NCI-H146 (cell line): ENCODE data around the gene TCN2.
A peak's percentile ranks its signal among the peaks of the same experiment; 100 is the strongest.
"Not testable (repeated sequence)": the region's sequence is repeated elsewhere in the genome, so short reads cannot be mapped to it uniquely, and the experiment has no call there.

Source experiments
- DNase-seq: peaks from one replicate; lab custom pipeline; 2025; lab: John Stamatoyannopoulos, UW

Gene TCN2

DNA sequence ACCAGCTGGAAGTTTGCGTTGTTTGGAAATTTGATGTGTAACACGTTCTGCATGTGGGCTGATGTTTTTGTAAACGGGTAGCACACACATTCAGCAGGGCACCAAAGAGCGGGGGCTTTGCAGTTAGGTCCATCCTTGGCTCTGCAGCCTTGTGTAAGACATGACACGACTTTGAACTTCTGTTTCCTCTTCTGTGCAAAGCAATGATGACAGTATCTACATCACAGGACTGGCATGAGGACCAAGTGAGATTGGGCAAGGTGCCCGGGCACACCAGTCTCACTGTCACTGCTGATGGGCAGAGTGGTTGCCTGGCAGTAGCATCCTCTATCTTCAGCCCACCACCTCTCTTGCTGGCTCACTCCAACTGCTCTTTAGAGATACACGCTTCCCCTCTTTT, 3.3 kb downstream of the TCN2 start:
- DNase-seq, result no peak

DNA sequence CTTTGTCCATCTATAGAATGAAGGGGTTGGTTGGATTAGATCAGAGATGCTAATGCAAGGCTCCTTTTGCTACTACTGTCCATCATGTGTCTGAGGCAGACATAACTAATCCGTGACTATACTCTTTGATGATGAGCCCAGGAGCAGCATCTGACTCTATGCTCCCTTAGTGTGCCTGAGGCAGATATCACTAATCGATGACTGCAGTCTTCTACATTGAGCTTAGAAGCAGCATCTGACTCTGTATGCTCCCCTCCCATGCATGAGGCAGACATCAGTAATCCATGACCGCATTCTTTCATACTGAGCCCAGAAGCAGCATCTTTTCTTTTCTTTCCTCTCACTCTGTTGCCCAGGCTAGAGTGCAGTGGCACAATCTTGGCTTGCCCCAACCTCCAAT, 4.2 kb downstream of the TCN2 start:
- no peak for DNase-seq

DNA sequence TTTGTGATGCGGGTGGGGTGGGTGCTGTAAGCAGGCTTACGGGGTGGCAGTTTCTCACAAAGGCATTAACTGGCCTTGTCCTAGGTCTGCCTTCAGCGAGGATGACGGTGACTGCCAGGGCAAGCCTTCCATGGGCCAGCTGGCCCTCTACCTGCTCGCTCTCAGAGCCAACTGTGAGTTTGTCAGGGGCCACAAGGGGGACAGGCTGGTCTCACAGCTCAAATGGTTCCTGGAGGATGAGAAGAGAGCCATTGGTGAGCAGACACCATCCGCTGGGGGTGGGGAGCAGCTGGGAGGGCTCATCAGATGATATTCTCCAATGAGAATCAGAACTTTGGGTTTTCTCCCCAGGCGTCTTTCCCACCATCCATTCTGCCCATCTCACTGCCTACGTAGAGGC, 5.8 kb downstream of the TCN2 start:
- DNase-seq, result no peak

DNA sequence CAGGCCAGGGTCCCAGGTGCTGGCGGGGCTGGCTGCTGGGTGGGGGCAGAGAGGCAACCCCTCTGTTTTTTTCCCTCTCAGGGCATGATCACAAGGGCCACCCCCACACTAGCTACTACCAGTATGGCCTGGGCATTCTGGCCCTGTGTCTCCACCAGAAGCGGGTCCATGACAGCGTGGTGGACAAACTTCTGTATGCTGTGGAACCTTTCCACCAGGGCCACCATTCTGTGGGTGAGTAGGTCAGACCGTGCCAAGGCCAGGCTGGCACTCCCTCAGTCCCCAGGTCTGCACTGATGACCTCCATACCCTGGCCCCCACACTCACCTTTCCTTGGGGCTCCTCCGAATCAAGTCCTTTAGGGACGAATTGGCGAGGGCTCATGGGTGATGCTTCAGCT, 7.3 kb downstream of the TCN2 start:
- no peak for DNase-seq

DNA sequence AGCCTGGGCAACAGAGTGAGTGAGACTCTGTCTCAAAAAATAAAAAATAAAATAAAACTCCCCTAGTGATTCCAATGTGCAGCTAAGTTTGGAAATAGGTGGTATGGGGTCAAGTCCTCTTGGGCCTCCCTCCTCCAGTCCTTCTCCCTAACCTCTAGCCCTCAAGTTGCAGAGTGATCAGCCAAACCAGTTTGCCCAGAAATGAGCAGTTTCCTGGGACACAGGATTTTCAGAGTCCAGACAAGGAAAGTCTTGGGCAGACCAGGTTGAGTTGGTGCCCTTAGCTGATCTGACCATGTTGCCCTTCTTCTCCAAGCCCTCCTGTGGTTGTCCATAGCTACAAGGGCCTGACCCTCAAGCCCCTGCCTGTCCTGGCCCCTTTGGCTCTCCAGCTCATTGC, 7.9 kb downstream of the TCN2 start:
- DNase-seq, result no peak

DNA sequence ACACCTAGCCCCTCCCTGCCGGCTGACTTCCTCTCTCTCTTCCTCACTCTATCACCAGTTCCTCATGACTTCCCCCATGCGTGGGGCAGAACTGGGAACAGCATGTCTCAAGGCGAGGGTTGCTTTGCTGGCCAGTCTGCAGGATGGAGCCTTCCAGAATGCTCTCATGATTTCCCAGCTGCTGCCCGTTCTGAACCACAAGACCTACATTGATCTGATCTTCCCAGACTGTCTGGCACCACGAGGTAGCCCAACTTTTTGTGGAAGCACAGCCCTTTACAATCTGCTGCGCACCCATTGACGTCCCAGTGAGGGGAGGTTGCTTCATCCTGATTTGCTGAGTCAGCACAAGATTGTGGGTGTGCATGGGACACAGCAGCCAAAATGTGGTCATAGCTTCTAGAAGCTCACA, 8.6 kb downstream of the TCN2 start:
- DNase-seq, result no peak

DNA sequence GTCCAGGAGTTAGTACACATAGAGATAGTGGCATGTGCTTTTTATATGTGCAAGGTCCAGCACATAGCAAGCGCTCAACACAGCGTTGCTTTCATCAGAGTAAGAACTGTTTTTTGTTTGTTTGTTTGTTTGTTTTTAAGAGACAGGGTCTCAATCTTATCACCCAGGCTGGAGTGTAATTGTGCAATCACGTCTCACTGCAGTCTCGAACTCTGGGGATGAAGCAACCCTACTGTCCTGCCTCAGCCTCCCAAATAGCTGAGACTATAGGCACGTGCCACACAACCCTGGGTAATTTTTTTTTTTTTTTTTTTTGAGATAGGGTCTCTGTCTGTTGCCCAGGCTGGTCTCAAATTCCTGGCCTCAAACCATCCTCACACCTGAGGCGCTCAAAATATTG, 10.8 kb downstream of the TCN2 start:
- no peak for DNase-seq

DNA sequence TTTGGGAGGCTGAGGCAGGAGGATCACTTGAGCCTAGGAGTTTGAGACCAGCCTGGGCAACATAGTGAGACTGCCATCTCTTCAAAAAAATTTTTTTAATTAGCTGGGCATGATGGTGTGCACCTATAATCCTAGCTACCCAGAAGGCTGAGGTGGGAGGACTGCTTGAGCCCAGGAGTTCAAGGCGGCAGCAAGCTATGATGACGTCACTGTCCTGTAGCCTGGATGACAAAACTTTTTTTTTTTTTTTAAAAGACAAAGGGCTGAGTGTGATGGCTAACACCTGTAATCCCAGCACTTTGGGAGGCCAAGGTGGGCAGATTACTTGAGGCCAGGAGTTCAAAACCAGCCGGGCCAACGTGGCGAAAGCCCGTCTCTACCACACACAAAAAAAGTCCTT, 12.9 kb downstream of the TCN2 start:
- not testable (repeated sequence) for DNase-seq

DNA sequence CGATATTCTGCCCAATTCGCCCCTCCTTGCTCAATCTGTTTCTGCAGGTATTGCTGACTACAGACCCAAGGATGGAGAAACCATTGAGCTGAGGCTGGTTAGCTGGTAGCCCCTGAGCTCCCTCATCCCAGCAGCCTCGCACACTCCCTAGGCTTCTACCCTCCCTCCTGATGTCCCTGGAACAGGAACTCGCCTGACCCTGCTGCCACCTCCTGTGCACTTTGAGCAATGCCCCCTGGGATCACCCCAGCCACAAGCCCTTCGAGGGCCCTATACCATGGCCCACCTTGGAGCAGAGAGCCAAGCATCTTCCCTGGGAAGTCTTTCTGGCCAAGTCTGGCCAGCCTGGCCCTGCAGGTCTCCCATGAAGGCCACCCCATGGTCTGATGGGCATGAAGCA, 19.4 kb downstream of the TCN2 start:
- DNase-seq, result no peak

DNA sequence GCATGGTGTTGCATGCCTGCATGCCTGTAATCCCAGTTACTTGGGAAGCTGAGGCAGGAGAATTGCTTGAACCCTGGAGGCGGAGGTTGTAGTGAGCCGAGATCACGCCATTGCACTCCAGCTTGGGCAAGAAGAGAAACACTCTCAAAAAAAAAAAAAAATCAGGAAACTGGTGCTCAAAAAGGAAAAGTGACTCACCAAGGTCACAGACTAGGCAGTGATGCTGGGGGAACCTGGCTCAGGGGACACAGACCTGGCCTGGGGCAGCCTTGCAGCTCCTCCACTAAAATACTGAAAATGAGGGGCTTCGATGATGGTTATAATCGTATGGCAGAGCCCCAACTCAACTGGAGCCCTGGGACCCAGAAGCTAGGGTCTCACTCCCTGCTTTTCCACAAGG, 20.5 kb downstream of the TCN2 start:
- no peak for DNase-seq

DNA sequence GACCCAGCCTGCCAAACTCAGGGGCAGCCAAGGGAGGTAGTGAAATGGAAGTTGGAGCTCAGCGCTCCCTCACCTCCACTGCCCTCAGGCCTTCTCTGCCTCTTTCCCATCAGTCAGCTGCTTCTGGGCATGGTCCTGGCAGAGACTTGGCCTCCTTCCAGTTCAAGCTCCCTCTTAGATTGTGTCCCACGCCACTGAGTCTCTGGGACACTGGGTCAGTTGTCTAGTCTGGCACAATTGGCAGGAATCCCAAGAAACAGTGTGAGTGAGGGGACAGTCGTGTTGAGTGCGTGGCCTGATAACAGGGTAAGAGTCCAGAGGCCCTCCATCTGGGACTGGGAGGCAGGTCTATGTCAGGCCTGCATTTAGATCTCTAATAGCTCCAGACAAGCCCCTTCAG, 21.5 kb downstream of the TCN2 start:
- no peak for DNase-seq

DNA sequence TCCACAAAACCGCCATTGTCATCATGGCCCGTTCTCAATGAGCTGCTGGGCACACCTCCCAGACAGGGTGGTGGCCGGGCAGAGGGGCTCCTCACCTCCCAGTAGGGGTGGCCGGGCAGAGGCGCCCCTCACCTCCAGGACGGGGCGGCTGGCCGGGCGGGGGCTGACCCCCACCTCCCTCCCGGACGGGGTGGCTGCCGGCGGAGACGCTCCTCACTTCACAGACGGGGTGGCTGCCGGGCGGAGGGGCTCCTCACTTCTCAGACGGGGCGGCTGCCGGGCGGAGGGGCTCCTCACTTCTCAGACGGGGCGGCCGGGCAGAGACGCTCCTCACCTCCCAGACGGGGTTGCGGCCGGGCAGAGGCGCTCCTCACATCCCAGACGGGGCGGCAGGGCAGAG, 24.5 kb downstream of the TCN2 start:
- not testable (repeated sequence) for DNase-seq

DNA sequence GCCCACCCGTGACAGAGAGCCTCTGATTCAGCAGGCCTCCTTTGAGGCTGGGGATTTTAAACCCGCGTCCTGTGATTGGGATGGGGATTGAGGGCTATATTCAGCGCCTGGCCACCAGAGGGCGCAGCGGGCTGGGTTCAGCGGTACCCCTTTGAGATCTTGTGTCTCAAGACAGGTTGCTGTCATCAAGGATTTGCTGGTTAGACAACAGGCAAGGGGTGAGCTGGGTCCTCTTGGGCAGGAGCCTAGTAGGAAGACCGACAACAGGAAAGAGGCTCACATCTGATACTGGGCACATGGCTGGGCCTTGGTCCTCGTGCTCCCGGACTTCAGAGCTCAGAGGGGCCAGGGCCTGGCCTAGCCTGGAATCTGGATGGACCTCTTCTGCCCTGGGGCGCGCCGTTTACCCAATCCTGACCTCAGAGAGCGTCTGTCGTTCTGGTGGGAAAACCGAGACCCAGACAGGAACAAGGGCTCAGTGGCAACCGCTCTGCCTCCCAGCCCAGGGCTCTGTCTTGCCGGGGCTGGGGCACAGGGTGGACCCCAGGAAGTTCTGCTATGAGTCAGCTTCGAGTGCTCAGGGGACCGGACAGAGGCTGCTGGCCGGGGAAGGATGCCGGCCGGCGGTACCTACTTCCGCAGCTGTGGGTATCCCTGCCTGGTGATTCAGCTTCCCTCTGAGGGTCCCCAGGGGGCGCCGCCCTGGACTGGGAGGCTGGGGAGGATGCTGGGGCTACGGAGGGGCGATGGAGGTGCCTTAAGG, 27.7 kb downstream of the TCN2 start:
- DNase-seq, result peak; percentile 72

DNA sequence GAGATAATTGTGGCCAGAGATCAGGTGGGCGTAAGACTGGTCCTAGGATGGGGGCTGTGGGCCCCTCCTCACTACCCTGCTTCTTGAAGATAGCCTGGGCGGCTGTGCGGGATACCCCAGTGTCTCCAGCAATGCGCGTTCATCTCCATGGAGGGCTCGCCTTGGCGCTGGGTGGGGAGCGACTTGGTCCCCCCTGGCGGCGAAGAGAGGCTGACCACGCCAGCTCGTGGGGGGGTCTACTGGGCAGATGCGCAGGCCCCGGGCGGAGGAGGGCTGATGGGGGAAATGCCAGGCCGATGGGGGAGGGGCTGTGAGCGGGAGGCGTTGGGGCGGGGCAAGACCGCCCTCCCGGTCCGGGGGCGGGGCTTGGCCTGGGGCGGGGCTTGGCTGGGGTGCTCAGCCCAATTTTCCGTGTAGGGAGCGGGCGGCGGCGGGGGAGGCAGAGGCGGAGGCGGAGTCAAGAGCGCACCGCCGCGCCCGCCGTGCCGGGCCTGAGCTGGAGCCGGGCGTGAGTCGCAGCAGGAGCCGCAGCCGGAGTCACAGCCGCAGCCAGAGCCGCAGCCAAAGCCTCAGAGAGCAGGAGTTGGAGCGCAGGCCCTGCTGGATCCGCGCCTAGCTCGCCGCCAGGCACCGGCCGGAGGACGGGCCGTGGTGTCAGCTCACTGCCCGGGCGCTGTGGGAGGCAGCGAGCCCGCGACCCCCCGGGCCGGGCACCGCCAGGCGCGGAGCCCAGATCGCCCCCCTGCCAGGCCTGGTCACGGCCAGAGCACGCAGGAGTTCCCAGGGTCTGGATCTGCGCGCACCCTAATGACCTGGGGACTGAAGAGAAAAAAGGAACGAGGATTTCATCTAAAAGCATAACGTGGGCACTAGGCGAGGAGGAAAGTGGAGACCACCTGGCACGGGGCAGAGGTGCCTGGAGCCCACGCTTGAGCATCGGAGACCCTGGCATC, 28.6 kb downstream of the TCN2 start, which contains the start of gene SLC35E4:
SLC35E4 (plus strand) TSS at position 509 of the 953 bp plus-strand sequence. CDS start 670 bp downstream, outside the sequence.
- DNase-seq, result peak; percentile 85

DNA sequence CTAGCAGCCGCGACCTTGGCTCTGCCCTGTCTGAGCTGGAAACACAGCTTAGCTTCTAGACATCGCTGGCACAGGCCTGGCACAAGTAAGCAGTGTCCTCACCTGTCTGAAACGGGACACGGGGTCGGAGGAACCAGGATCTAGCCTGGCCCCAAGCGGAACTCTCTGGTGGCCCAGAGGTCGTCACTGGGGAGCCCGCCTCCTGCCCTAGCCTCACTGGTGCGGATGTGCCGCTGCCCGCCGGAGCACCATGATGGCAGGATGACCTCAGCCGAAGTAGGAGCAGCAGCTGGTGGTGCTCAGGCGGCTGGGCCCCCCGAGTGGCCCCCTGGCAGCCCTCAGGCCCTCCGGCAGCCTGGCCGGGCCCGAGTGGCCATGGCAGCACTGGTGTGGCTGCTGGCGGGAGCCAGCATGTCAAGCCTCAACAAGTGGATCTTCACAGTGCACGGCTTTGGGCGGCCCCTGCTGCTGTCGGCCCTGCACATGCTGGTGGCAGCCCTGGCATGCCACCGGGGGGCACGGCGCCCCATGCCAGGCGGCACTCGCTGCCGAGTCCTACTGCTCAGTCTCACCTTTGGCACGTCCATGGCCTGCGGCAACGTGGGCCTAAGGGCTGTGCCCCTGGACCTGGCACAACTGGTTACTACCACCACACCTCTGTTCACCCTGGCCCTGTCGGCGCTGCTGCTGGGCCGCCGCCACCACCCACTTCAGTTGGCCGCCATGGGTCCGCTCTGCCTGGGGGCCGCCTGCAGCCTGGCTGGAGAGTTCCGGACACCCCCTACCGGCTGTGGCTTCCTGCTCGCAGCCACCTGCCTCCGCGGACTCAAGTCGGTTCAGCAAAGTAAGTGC, 29.5 kb downstream of the TCN2 start:
- DNase-seq, result peak; percentile 51

DNA sequence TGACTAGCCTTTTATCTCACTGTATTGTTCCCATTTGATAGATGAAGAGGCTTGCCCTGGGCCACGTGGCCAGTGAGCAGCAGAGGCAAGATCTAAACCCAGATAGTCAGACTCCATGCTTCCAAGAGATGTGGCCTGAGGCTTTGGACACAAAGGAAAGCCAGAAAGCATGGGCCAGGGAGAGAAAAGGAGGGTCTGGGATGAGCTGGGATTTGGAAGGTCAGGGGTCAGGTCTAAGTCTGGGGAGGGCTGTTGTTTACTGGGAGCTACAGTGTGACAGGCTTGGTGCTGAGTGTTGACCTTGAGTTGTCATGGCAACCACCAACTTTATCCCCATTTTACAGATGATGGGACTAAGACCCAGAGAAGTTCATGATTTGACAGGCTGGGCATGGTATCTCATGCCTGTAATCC, 30.7 kb downstream of the TCN2 start:
- no peak for DNase-seq

DNA sequence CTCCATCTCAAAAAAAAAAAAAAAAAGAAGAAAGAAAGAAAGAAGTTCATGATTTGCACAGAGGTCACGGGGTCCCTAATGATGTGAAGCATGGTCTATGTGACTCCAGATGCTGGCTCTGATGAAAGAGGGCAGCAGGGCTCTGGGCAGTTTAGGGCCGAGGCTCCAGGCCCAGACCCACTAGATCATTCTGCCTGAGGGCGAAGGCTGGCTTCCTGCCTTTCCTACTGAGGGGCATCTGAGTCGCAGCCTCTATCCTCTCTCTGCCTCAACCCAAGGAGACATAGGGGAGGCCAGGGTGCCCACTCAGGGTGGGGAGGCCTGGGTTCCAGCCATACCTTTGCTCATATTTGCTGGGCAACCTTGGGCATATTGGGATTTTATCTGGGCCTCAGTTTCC, 33.4 kb downstream of the TCN2 start:
- DNase-seq, result no peak

DNA sequence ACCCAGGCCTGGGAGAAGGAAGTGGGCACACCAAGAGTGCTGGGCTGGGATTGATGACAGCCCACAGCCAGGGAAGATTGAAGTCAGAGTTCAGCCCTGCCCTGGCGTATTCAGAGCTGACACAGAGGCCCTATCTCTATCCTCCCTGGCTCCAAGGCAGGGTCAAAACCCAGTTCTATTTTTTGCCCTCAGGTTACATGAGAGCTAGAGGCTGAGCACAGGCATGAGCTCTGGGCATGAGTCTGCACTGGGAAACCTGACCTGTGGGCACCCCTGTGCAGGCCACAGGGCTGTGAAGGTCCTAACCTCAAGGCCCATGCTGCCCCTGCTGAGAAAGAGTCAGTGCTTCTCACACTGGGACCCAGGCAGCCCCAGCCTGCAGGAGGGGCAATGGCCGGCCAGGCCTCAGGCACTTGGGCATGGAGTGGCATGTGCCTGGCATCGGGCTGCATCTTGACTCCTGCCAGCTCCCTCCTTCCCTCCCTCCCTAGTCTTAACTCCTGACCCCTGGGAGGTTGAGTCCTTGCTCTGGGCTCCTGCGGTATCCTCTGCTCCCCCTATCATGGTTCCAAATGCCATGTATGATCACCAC, 34.0 kb downstream of the TCN2 start:
- DNase-seq, result no peak

DNA sequence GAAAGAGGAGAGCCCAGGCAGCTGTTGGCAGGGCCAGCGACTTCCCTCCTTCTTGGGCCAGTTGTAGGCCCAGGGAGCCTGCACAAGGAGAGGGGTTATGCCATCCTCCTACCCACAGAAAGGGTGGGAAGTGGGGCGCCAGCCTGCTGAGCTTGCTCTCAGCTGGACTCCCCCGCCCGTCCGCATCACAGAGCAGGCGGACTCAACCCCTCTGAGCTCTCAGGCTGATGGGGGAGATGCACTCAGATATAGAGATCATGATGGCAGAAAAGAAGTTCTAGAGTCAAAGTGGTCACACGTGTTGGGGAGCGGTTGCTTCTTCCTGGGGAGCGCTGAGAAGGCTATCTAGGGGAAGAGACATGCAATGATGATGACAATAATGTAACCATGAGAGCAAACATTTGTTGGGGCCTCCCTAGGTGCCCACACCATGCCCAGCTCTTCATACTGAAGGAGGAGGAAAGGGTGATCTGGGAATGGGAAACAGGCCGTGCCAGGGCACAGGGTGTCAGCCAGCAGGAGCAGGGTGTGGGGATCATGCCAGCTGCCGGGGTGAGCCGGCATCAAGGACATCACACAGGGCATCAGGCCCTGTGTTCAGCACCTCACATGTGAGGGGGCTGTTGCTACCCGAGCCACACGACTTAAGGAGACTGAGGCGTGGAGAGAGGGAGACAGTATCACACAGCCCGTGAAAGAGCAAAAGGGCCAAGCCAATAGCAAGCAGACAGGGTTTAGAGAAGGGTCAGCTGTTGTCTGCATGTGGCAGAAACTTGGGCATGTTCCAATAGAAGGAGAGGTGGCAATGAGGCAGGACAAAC, 36.3 kb downstream of the TCN2 start:
- DNase-seq, result no peak

DNA sequence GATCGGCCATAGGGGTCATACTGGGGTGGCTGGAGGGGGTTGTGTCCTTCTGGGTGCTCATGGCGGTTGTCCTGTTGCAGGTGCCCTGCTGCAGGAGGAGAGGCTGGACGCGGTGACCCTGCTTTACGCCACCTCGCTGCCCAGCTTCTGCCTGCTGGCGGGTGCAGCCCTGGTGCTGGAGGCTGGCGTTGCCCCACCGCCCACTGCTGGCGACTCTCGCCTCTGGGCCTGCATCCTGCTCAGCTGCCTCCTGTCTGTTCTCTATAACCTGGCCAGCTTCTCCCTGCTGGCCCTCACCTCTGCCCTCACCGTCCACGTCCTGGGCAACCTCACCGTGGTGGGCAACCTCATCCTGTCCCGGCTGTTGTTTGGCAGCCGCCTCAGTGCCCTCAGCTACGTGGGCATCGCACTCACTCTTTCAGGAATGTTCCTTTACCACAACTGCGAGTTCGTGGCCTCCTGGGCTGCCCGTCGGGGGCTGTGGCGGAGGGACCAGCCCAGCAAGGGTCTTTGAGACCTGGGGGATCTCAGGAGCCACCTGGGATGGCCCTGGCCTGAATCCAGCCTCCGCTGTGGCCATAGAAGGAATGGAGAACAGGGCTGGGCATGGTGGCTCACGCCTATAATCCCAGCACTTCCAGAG, 39.7 kb downstream of the TCN2 start:
- DNase-seq, result no peak
